HG03439 (cell line): ENCODE data around the gene AKAP7.

ENCODE experiments used
- ATAC-seq: cut with Tn5 transposase; IDR thresholded peaks from one replicate; pipeline ENCODE4 v1.9.1; 2021; ENCODE audit warnings: mild to moderate bottlenecking, moderate library complexity; ENCODE audit not compliant: unreplicated experiment

The AKAP7 gene

GRCh38 chr6:131197716-131198115 is 62.4 kb downstream of the AKAP7 start:
- ATAC-seq: no peak

GRCh38 chr6:131199568-131200272 is 64.5 kb downstream of the AKAP7 start:
- peak; percentile 100 for ATAC-seq

GRCh38 chr6:131205481-131206244 is 70.4 kb downstream of the AKAP7 start:
- no peak for ATAC-seq

- ATAC-seq: no peak
These were observed 71.4 kb downstream of the AKAP7 start for GRCh38 chr6:131206463-131207251.

GRCh38 chr6:131208787-131209186 is 73.5 kb downstream of the AKAP7 start:
- no peak for ATAC-seq

GRCh38 chr6:131210469-131210868 is 75.2 kb downstream of the AKAP7 start:
- no peak for ATAC-seq

GRCh38 chr6:131212024-131212423 is 76.8 kb downstream of the AKAP7 start:
- ATAC-seq: no peak

GRCh38 chr6:131212913-131213312 is 77.6 kb downstream of the AKAP7 start:
- no peak for ATAC-seq

GRCh38 chr6:131213501-131213990 is 78.3 kb downstream of the AKAP7 start:
- ATAC-seq: no peak

GRCh38 chr6:131215219-131215618 is 80.0 kb downstream of the AKAP7 start:
- ATAC-seq: no peak

- ATAC-seq: no peak
These were observed 81.0 kb downstream of the AKAP7 start for GRCh38 chr6:131216246-131216645.

- no peak for ATAC-seq
These were observed 87.5 kb downstream of the AKAP7 start for GRCh38 chr6:131222773-131223172.

GRCh38 chr6:131223416-131223815 is 88.1 kb downstream of the AKAP7 start:
- no peak for ATAC-seq

- no peak for ATAC-seq
These were observed 89.9 kb downstream of the AKAP7 start for GRCh38 chr6:131225127-131225526.

GRCh38 chr6:131225959-131226358 is 90.7 kb downstream of the AKAP7 start:
- ATAC-seq: no peak

GRCh38 chr6:131226459-131227157 is 91.3 kb downstream of the AKAP7 start:
- ATAC-seq: no peak

- ATAC-seq: no peak
These were observed 91.9 kb downstream of the AKAP7 start for GRCh38 chr6:131227158-131227543.

GRCh38 chr6:131231103-131231502 is 95.8 kb downstream of the AKAP7 start:
- ATAC-seq: no peak

GRCh38 chr6:131231891-131232290 is 96.6 kb downstream of the AKAP7 start:
- no peak for ATAC-seq

GRCh38 chr6:131244942-131245341 is 109.7 kb downstream of the AKAP7 start:
- ATAC-seq: no peak

- ATAC-seq: no peak
These were observed 114.9 kb downstream of the AKAP7 start for GRCh38 chr6:131250122-131250521.
